GM19372 (cell line): Measurements from ENCODE around the gene TRMT61A.
"Not testable (repeated sequence)": the region's sequence is repeated elsewhere in the genome, so short reads cannot be mapped to it uniquely, and the experiment has no call there.

ENCODE experiments used
- ATAC-seq: cut with Tn5 transposase; IDR thresholded peaks from one replicate; pipeline ENCODE4 v1.9.1; 2021; ENCODE audit warnings: mild to moderate bottlenecking, low read depth, moderate library complexity; ENCODE audit not compliant: unreplicated experiment

TRMT61A gene

DNA sequence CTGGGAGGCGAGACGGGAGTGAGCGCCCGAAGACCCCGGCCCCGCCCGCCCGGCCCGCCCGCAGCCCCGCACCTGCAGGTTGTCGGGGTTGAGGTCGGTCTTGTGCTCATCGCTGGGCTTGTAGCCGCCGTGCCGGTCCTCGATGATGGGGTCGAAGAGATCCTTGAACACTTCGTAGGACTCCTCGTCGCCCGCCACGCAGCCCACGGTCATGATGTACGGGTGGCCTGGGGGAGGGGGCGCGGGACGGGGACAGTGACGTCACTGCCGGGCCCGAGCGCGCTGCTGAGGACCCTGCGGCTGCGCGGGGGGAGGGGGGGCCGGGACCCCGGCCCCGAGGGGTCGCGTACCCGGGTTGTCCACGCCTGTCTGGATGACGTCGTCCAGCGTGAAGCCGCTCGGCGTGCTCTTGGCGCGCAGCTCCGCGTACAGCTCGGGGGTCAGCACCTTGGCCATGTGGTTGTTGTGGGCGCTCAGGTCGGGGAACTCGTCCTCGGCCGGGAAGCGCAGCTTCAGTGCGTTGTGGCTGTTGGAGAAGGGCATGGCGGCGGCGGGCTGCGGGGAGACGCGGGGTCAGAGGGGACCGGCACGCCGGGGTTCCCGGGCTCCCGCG lies 6.9 kb upstream of the TRMT61A start:
- ATAC-seq, result no peak

GRCh38 chr14:103522649-103523574 lies 6.1 kb upstream of the TRMT61A start, which contains the start of gene CKB:
Gene CKB, minus strand, starts transcription at chr14:103522830. Its CDS starts 337 bp downstream, at chr14:103522493.
- ATAC-seq, result no peak

GRCh38 chr14:103523575-103523954 lies 5.4 kb upstream of the TRMT61A start:
- ATAC-seq, result no peak

GRCh38 chr14:103524002-103524935 lies 4.7 kb upstream of the TRMT61A start:
- ATAC-seq, result no peak

DNA sequence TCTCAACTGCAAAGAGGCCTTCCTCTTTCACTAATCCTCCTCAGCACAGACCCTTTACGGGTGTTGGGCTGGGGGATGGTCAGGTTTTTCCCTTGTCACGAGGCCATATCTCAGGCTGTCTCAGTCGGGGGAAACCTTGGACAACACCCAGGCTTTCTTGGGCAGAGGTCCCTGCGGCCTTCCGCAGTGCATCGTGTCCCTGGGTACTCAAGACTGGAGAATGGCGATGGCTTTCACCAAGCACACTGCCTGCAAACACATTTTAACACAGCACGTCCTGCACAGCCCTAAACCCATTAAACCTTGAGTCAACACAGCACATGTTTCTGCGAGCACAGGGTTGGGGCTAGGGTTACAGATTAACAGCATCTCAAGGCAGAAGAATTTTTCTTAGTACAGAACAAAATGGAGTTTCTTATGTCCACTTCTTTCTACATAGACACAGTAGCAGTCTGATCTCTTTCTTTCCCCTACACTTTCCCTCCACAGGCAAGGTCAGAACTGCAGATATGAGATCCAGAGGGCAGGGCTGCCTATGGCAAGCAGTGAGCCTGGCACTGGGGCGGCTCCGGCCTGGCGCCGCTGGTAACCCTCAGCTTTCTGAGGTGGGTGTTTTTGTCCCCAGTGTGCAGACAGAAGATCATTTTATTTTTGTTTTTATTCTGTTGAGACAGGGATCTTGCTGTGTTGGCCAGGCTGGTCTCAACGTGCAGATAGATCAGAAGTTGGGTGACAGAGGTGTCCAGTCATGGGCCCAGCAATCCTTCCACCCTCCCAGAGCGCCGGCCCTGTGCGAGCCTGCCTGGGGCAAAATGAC lies 3.4 kb upstream of the TRMT61A start:
- ATAC-seq, result not testable (repeated sequence)

GRCh38 chr14:103526247-103526913 lies 2.6 kb upstream of the TRMT61A start:
- no peak for ATAC-seq

GRCh38 chr14:103526914-103527248 lies 2.1 kb upstream of the TRMT61A start:
- no peak for ATAC-seq

DNA sequence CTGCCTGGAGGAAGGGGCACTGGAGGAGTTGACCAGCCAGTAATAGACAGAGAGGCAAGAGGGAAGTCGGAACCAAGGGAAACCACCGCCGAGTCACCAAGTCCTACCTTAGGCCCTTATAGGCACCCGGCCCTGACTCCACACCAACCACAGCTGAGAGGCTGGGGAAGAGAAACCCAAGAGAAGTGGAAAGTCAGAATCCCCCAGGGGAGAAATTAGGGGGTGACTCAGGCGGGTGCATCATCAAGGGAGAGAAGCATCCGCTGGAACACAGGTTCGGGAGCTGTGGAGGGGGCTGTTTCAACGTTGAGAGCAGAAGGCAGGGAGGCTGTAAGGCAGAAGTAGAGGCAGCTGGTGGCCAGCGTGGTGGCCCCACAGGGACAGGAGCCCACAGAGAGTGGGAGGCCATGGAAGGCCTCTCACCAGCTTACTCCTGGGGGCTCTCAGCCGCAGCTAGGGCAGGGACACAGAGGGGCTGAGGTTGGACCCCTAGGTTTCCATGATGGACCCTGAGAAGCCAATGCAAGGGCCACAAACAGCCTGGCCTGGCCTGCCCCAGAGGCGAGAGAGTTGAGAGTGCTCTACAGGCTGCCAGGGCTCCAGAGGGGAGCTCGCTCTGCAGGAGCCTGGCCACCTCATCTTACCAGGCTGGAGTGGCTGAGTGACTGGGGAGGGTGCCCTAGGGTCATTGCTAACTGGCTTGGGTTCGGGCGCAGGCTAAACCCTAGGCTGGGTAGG lies 1.4 kb upstream of the TRMT61A start:
- peak; percentile 59 for ATAC-seq

DNA sequence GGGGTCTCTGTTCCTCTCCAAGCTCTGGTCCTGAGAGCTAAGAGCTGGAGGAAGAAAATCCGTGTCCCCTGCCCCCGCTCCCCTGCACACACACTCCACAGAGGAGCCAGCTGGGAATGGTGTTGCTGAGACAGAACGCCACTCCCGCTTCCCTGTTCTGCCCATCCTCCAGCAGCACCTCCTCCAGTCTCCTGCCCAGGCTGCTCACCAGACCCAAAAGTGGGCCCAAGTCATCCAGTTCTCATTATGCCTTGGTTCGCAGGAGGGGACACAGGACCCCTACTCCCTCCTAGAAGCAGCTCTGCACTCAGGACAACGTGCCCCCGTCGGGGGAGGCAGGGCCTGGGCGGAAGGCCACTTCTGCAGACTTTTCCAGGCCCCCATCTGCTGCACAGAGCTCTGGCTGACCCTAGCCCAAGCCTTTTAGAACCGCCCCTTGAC lies 830 bp upstream of the TRMT61A start:
- no peak for ATAC-seq

GRCh38 chr14:103529383-103530365 lies 678 bp downstream of the TRMT61A start:
- no peak for ATAC-seq

DNA sequence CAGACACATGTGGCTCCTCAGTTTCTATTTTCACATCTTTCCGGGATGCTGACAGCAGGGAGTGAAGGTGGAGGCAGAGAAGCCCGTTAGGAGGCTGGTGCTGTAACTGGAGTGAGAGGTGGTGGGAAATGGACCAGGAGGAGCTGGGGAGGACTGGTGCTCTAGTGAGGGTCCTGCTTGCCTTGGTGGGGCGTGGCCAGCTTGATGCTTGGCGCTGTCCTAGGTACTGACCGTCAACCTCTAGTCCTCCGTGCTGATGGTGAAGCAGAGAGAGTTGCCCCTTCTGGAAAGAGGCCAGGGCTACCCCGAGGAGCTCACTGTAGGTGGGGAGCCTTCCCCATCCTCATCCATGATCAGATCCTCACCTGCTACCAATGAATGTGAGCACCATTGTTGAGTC lies 1.4 kb downstream of the TRMT61A start:
- ATAC-seq, result no peak

DNA sequence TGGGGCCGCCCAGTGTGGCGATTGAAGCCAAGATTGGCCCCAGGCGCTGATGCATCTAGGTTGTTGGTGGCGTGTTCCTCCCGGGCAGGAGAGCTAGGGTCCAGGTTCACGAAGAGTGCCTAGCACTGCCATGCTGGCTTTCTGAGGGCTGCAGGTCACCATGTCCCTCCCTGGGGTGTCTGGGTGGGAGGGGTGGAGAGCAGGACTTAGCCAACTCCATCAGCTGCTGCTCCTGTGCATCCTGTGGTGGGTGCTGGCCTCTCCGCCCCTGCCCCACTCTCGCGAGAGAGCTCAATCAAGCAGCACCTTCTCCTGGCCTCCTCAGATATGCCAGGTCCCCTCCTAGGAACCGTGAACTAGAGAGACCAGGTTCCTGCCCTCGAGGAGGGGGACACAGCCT lies 1.8 kb downstream of the TRMT61A start:
- ATAC-seq, result no peak

DNA sequence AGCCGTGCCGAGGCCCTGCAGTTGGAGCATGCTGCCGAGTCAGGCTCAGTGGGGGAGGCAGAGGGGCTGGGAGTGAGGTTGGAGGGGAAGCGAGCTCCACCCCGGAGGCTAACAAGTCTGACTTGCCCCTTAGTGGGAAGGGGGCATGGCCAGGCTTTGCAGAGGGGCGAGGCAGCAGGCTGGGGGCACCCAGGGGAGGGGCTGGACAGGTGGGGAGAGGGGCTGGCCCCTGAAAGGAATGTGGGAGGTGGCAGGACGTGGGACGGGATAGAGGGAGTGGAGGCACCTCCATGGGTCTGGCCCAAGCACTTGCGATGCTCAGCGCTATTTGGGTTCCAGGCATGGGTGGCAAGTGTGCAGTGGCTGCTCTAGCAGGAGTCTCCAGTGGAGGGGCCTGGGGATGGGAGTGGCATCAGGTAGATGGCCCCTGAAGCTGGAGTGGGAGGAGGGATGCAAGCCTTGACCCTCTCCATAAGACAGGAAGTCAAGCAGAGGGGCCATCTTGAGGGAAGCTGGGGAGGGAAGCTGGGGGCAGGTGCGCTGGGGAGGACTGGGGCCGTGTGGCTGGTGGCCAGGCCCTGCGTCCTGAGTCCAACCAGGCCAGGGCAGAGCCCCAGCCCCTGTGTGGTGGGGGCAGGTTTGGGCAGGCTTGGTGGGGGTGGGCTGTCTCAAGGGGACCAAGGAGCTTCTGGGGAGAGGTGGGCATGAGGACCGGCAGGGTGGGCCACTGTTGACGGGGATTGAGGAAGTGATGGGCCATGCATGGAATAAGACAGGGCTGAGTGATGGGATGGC lies 2.6 kb downstream of the TRMT61A start:
- no peak for ATAC-seq

- no peak for ATAC-seq
Measured at GRCh38 chr14:103532216-103533136, 3.5 kb downstream of the TRMT61A start.

DNA sequence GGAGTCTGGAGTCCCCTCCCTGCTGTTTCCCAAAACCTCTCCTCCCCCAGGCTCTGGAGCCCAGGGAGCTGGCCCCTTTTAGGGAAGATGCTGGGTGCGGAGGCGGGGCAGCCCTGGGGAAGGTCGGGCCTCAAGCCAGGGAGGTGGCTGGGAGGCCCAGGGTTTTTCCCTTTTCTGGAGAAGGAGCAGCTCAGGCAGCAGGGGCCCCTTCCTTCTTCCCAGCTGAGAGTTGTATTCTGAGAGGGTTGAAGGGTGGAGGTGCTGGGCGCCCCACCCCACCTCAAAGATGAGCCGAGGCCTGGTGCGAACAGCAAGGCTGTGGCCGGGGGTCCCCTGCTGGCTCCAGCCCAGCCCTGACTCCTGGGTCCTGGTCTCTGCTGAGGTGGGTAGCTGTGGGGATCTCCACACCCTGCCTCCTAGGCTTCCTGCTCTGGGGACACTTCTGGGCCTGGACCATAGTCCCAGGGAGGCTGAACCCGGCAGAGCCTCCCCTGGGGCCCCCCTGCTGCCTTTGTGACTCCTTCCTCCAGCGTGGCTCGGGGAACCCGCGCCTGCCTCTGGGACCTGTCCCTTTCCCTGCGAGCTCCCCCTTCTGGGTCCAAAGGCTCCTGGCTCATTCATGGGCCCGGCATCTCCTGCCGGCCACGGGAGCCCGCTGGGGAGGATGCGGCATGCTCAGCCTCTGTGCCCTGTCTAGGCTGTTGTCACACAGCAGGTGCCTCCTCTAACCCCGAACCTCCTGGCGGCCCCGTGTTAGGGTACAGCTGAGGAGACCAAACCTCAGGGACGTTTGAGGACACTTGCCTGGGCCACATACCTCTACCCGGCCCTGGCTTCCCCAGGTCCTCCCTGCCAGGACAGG lies 4.4 kb downstream of the TRMT61A start:
- ATAC-seq, result no peak
